ENCODE results near the gene TNP2.

Gene TNP2

DNA sequence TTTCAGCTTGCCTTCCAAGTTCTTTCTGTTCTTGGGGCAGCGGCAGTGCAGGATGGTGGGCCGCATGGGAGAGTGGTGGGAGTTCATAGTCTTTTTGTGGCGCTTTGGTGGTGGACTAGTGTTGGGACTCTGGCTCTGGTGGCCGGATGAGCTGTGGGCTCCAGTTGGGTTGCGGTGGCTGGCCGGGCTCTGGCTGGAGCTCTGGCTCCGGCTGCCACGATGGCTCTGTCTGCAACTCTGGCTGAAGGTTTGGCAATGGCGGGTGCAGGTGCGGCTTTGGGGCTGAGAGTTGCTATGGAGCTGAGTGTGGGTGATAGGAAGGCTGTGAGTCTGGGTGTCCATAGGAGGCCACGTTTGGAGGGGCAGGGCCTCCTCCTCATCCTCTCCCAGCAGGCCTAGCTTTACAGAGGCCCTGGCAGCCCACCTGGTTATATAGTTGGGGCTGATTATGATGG lies at the start of gene TNP2:
Gene TNP2 (minus strand): TSS at position 405 of the 455 bp plus-strand sequence. CDS start 63 bp downstream, at position 342.
- no peak for DNase-seq

DNA sequence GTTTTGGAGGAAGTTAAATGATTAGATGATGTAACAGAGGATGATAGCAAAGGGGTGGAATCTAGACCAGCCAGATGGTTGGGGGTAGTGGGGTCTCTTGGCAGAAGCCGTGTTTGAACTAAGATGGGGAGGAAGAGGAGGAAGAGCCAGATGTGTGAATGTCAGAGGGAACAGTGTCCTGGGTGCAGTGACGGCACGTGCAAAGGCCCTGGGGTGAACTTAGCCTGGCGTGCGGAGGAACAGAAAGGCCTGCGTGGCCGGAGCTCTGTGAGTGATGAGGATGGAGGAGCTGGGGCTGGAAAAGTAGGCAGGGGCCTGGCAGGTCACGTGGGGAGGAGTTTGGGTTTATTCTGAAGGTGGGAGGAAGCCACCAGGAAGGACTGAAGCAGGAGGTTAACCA lies 49.7 kb upstream of the TNP2 start:
- DNase-seq: no peak

DNA sequence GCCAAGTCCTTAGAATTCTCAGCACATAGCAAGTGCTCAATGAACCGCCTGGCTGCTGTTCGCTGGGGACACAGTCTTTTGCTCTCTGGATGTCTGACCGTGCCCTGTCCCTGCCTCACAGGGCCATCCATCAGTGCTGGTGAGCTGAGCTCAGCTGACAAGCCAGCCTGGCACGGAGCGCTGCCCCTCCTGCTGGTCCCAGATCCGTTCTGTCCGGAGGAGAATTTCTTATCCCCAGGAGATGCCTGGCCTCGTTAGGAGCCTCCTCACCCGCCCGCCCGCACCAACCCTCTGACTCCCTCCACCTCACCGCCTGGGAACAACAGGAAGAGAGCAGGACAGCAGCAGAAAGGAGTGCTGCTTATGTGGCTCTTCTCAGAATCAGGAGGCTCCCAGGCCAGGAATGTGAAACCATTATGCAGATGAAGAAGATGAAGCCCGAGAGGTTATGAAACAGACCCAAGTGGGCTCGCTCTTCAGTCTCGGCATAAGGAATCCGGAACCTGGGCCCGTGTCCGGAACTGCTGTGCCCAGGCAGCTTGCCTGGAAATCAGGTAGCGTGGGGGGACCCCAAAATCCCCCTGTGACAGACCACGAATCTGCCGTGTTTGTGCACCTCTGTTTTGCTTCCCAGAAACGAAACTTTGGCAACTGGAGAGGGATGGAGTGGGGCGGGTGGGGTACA lies 47.3 kb upstream of the TNP2 start:
- no peak for DNase-seq

DNA sequence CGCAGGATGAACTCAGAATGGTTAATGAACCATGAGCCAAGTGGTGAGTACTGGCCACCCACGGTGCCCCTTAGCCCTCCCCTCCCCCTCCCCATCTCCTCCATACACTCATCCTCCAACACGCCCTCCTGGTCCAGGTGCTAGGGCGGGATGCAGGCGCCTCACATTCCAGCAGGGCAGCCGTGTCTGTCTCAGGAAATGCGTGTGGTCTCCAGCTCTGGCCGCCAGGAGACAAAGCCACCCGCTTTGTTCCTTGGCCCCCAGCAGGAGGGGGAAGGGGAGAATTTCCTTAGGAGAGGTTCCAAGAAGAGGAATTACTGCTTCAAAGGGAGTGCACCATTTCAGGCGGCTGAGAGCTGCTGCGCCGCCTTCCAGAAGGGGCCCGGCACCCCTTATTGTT lies 46.4 kb upstream of the TNP2 start:
- no peak for DNase-seq

DNA sequence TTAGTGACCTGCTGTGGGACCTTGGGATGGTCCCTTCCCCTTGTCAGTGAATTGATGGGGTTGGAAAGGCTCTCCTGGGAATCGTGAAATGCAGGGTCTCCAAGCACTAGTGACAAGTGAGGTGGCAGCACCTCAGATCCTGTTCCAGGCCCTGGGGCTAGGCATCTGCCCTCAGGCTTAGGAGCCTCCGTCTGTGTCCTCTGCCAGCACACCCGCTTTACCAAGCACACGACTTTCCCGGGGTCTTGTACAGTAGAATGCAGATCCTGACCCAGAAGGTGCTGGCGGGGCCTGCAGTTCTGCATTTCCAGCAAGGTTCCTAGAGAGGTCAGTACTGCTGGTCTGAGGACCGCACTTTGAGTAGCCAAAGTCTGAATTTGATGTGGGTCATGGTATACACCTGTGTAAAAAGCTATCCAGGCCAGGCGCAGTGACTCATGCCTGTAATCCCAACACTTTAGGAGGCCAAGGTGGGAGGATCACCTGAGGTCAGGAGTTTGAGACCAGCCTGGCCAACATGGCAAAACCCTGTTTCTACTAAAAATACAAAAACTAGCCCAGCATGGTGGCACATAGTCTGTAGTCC lies 45.3 kb upstream of the TNP2 start:
- no peak for DNase-seq

DNA sequence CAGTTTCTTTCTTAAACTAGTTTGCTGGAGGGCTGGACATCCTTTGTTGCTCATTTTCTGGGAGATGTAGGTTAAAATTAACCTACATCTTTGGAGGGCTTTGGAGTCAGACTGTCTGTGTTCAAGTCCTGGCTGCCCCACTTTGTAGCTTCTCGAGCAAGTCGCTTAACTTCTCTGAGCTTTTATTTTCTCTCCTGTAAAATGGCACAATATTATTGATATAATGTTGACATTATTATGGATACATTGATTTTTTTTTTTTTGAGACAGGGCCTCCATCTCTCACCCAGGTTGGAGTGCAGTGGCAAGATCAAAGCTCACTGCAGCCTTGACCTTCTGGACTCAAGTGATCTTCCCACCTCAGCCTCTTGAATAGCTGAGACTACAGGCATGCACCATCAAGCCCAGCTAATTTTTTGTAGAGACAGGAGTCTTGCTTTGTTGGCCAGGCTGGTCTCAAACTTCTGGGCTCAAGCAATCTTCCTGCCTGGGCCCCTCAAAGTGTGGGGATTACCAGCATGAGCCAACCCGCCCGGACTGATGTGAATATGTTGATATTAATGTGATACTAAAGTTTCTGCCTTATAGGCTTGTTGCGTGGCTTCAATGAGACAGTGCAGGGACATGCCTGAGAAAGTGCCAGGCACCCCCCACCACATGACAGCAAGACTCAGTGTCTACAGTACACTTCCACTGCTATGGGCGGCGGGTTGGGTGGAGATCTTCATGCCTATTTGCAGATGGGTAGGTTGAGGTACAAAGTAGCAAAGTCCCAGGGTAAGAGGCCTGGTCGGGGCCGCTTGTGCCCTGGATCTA lies 44.6 kb upstream of the TNP2 start:
- no peak for DNase-seq

DNA sequence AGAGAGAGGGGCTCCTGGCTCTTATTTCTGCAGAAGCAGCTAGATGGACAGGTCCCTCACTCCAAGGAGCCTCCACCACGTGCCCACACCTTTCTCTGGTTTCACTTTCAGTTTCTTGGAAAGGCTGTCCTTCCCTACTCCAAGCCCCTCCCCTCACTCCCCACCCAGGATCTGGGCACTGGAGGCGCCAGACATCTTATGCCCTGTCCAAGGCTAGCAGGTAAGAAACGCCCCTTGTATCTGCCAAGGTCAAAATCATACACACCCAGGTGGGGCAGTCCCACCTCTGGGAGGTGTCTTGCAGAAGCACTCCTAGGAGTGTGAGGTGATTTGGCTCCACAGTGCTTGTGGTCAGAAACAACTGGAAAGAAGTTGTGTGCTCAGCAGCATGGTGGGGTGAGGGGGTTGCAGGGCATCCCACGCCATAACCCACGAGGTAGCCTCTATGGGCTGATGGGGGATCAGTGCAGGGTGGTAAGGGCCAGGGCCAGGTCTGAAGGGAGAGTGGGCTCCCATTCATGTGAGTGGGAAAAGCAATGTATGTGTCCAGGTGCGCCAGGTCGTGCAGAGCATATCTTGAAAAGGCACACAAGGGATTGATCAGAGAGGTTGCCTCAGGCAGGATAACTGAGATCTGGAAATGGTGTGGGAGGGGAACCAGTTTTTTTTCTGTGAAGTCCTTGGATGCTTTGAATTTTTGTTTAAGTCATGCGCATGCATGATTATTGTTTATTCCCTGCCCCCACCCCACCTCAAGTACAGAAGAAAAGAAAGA lies 43.8 kb upstream of the TNP2 start:
- peak in 1 of 2 experiments; percentile 30 for DNase-seq

DNA sequence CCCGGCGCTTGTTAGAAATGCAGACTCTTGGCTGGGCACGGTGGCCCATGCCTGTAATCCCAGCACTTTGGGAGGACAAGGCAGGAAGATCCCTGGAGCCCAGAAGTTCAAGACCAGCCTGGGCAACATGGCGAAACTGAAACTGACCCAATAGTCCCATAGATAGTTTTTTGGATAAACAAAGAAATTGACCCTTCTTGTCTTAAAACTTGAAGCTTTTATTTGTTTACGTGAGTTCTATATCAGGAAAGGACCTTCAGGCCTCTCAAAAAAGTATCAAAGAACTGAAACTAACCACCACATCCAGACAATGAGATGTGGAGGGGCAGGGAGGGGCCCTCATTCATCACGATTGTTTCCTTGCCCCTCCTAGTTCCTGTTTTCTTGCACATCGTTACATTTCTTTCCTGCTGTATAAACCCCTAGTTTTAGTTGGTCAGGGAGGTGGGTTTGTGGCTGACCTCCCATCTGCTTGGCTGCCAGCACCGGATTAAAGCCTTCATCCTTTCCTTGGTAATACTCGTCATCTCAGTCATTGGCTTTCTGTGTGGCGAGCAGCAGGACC lies 42.0 kb upstream of the TNP2 start:
- DNase-seq: peak in 1 of 2 experiments; percentile 8

DNA sequence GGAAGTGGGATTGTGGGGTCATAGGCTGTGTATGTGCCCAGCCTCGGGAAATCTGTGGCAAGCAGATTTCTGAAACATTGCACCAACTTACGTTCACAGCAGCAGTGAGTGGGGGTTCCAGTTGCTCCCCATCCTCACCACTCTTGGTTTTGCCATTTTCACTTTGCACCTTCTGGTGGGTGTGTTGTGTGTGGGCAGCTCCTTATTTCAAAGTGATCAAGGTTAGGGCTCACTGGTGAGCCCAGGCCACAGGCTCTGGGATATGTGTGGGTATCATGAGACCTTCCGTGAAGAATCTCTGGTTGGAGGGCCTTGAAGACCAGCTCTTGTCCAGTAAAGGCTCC lies 41.5 kb upstream of the TNP2 start:
- no peak for DNase-seq

DNA sequence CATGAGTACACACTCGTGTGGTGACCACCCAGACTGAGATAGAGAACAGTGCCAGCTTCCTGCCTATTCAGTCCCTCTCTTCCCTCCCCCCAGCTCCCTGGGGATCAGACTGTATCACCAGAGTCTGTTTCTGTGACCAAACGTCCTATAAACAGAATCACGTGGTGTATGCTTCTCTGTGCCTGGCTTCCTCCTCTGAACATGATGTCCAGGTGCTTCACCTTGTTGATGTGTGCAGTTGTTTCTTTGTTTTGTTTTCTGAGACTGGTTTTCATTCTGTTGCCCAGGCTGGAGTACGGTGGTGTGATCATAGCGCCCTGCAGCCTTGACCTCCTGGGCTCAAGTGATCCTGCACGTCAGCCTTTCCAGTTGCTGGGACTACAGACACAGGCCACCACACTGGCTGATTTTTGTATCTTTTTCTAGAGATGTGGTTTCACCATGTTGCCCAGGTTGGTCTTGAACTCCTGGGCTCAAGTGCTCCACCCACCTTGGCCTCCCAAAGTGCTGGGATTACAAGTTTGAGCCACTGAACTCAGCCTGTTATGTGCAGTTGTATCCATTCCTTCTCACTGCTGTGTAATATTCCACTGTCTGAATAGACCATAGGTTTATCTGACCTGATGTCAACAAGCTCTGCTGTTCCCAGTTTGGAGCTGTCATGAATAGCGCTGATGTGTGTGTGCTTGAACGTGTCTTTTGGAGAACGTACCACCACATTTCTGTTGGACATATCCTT lies 40.9 kb upstream of the TNP2 start:
- DNase-seq: no peak

DNA sequence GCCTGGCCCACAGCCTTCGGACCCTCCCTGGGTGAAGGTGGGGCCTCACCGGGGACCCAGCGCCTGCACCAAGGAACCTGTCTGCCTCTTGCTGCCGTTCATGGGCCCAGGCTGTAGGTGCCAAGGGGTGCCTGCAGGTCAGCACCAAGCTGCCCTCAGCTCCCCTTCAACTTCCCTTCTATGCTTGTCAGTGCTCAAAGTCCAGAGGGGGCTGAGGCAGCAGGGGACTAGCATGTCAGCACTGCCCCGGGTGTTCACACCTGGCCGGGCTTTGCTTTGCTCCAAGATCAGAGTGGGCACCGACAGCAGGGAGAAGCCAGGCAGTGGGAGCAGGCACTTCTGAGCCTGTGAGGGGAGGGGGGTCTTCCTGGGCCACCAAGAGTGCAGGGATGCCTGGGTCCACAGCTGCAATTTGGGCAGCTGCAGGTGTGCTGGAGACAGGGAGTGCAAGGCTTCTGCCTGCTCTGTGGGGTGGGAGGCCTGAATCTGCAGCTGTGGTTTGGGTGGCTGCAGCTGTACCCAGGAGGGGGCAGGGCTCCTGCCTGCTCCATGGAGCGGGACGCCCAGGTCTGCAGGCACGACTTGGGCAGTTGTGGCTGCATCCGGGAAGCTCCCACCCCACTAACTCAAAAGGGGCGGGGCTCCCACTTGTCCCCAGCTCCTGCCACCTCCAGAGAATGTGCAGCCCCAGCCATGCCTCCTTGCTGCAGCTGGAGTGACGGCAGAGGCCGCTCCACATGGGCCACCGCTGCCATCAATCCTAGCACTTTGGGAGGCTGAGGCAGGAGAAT lies 39.6 kb upstream of the TNP2 start:
- DNase-seq: no peak

DNA sequence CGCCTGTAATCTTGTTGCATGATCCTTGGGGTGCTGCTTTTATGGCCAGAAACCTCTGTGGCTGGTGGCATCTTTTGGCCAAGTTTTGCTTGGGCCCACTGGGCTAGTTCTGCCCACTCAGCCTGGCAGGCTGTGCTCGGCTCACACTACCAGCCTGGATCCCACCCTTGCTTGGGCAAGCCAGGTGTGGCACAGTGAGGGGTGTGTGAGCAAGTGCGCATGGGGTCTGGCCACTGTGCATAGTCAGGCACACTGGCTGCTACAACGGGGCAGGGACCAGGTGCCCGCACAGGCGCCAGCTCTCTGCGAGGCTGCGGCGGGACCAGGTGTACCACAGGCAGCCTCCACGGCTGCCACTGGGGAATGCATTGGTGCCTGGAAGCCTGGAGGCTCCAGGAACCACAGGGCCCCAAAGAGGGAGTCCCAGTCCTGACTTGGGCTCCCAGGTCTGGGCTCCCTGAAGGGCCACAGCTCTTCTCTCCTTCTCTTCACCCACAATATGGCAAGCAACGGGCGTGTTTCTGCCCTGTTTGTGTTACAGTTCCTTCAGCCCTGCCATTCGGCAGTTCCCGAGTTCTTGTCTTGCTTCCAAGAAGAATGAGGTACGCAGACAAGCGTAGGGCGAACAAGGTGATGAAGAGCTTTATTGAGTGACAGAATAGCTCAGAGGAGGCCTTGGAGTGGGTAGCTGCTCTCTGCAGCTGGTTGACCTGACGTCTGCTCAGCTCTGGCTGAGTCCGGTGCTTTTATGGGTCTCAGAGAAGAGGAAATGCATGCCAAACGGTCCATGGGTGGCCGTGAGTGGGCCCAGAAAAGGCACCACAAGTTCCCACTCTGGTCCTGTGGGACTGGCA lies 38.7 kb upstream of the TNP2 start:
- DNase-seq: no peak

DNA sequence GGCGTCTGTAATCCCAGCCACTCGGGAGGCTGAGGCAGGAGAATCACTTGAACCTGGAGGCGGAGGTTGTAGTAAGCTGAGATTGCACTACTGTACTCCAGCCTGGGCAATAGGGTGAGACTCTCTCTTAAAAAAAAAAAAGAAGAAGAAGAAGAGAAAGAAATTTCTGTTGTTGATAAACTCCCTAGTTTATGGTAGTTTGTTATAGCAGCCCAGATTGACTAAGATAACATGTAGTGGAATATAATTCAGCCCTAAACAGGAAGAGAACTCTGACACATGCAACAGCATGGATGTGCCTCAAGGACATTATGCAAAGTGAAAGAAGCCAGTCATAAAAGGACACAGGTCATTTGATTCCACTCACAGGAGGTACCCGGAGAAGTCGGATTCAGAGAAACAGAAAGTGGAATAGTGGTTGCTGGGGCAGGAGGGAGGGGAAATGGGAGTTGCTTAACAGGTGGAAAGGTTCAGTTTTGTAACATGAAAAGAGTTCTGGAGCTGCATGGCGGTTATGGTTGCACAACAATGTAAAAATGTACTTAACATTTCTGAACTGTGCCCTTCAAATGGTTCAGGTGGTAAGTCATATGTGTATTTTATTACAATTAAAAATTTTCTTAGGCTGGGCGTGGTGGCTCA lies 38.0 kb upstream of the TNP2 start:
- DNase-seq: no peak

DNA sequence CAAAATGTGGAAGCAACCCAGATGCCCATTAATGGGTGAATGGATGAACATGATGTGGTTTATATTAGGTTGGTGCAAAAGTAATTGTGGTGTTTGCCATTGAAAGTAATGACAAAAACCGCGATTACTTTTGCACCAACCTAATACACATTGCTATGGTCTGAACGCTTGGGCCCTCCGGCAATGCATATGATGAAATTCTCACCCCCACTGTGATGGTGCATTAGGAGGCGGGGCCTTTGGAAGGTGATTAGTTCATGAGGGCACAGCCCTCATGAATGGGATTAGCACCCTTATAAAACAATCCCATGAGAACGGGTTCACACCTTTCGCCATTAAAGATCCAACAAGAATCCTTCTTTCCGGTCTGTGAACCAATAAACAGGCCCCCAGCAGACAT lies 37.3 kb upstream of the TNP2 start:
- no peak for DNase-seq

DNA sequence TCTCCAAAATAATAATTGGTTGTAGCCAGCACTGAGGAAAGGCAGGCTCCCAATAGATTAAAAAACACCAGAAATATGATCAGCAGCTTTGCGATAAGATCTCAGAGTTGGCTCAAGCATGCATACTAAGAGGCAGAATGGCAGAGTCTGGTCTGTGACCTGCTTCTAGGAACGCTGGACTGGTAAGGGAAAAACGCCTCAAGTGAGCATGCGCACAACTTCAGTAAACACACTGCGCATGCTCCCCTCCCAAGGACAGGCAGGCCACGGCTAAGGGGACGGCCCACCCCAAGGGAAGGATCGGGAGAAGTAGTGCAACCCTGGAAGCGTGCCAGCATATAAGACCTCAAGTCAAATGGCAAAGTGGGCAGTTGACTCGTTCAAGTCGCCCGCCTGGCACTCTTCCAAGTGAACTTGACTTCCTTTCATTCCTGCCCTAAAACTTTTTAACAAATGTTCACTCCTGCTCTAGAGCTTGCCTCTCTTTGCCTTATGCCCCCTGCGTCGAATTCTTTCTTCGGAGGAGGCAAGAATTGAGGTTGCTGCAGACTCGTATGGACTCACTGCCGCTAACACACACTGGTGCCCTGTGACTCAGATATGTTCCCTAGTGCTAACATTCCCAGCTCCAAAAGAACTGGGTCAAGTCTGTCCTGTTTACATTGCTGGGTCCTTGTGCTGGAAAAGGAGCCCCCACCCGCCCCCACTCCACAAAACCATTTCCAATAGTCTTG lies 34.4 kb upstream of the TNP2 start:
- DNase-seq: no peak

DNA sequence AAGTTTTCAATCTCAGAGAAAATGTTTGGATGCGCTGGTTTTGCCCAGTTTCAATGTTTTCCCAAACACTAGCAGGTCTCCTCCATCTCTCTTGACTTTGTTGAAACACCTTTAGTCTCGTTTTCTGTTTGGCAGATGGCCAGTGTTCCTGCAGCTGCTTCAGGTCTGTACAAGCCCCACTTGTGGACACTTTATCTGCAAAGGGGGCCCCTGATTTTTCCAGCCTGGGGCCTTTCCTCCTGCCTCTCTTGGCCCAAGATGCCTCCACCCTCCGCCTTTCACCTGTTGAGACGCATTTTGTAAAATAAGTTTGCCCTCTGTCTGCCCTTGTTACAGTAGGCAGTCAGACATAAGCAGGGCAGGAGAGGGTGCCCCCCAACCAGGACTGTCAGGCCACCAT lies 33.9 kb upstream of the TNP2 start:
- no peak for DNase-seq

DNA sequence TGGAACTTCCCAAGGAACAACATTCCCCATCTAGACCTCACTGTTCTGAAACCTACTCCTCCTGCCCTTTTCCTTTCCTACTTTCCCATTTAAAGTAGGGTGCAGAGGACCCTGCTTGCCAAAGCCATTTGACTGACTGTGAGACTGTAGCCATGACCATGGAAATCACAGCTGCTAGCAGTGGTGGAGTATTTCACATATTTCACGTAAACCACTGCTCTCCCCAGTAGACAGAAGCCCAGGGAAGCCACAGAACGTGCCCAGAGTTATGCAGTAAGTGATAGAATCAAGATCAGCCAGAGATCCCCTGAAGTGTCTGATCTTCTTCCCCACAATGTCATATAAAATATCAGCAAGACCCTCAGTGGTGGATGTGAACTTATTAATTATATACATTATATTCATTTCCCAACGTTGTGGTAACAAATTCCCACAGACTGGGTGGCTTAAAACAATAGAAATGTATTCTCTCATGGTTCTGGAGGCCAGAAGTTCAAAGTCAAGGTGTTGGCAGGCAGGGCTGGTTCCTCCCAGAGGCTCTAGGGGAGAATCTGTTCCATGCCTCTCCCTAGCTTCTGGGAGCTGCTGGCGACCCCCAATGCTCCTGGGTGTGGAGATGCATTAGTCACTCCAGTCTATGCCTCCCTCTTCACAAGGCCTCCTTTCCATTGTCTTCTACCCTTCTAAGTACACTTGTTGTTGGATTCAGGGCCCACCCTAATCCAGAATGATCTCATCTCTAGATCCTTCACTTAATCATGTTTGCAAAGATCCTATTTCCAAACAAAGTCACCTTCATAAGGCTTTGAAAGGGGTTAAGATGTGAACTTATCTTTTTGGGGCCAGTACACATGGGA lies 32.7 kb upstream of the TNP2 start:
- DNase-seq: no peak

DNA sequence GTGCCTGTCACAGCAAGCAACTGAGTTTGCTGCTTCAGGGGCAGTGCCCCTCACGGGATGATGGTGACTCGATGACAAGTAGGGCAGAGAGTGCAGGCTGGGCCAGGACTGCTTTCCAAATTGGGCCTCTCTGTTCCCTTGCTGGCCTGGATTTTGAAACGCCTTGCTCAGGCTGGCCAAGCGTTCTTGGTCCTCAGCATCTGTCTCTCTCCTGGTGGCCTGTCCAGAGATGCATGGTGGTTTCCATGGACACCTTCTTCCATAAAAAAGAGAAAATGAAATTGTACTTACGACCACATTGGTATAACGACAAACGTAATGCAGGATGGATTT lies 31.4 kb upstream of the TNP2 start:
- DNase-seq: no peak

All from stimulated activated CD4-positive, alpha-beta T cell treated with anti-CD3 and anti-CD28 coated beads, Interleukin-4, amount 100 ng/mL, for 4 hours (primary cell).